HCT116 (cell line): Measurements from ENCODE around the gene NSF. TPM values are rescaled to one million over a fixed set of nuclear protein-coding genes. Genes with fewer than 3 reads are reported as not detected.
A peak's percentile ranks its signal among the peaks of the same experiment; 100 is the strongest.

Experiments
- ATAC-seq: fragments of 200-7000 bp; cut with Tn5 transposase; 2 replicates; pipeline ENCODE4 v1.9.1; 2020; ENCODE audit warnings: mild to moderate bottlenecking, moderate library complexity
- BruUV-seq: library from RNA; stranded (reverse); fragments of 400-500 nt; replicated peaks from 2 replicates; lab custom pipeline; 2021; lab: Mats Ljungman, UMichigan
- CTCF ChIA-PET: fragments of 300-600 bp; sonication (Branson Sonifier 250); formaldehyde crosslinking; loops from one replicate; lab custom pipeline; 2021; ENCODE audit warnings: antibody characterized with exemption; lab: Charles Lee
- POLR2A ChIA-PET: fragments of 300-600, 350-600 bp; sonication (Branson Sonifier 250); formaldehyde crosslinking; loops from one replicate; lab custom pipeline; 2021; ENCODE audit warnings: antibody characterized with exemption; lab: Charles Lee
- RAD21 ChIA-PET, 2 experiments: fragments of 300-600 bp; sonication (Branson Sonifier 250); formaldehyde crosslinking; loops; one replicate each; lab custom pipeline; 2023; ENCODE audit warnings: low total read pairs in 2 of 2; ENCODE audit not compliant: uncharacterized antibody in 2 of 2, unreplicated experiment in 2 of 2, low non-redundant PET in 1 of 2; lab: Charles Lee
- DNase-seq: peaks from one replicate; pipeline ENCODE4 v3.0.0-alpha.2; 2010; ENCODE audit warnings: low read depth, low spot score
- H2AFZ ChIP-seq: fragments of 200-600 bp; shearing (Covaris generic), sonication (generic); 2 replicates; pipeline ENCODE4 v1.6.1; 2017; ENCODE audit warnings: low read depth, mixed run types, mixed read lengths, antibody characterized with exemption, low read length; ENCODE audit not compliant: poor library complexity, severe bottlenecking
- H3K27ac ChIP-seq: 2 replicates; pipeline ENCODE4 v1.5.1; 2012; ENCODE audit warnings: low read depth, low read length
- H3K27me3 ChIP-seq: fragments of 200-600 bp; sonication (generic); 2 replicates; pipeline ENCODE4 v1.6.1; 2016; ENCODE audit warnings: mixed run types, low read length, mixed read lengths; ENCODE audit not compliant: insufficient read depth
- H3K36me3 ChIP-seq, 2 experiments: fragments of 200-500 bp in 1 of 2; fragments of 200-600 bp in 1 of 2; sonication (Bioruptor generic) in 1 of 2; sonication (generic) in 1 of 2; 2 replicates each; pipeline versions ENCODE4 v1.5.1 to v1.6.1; 2014 to 2016; ENCODE audit warnings: low read length in 2 of 2, inconsistent platforms in 1 of 2, mixed read lengths in 1 of 2, mixed run types in 1 of 2; ENCODE audit not compliant: insufficient read depth in 2 of 2, control insufficient read depth in 1 of 2
- H3K4me1 ChIP-seq, 2 experiments: fragments of 200-600 bp in 1 of 2; sonication (generic) in 1 of 2; 2 replicates each; pipeline versions ENCODE4 v1.5.1 to v1.6.1; 2012 to 2017; ENCODE audit warnings: low read length in 2 of 2, inconsistent platforms in 1 of 2, mild to moderate bottlenecking in 1 of 2, mixed read lengths in 1 of 2, mixed run types in 1 of 2, moderate library complexity in 1 of 2; ENCODE audit not compliant: insufficient read depth in 2 of 2, control insufficient read depth in 1 of 2
- H3K4me2 ChIP-seq: fragments of 200-600 bp; sonication (generic); 2 replicates; pipeline ENCODE4 v1.6.1; 2017; ENCODE audit warnings: mixed run types, low read length, mixed read lengths
- H3K4me3 ChIP-seq, 2 experiments: fragments of 200-600 bp in 1 of 2; sonication (generic) in 1 of 2; replicated peaks in 1 of 2; 2 replicates each; pipeline ENCODE4 v1.5.1; 2011 to 2016; ENCODE audit warnings: low read length in 2 of 2, control low read depth in 1 of 2, low read depth in 1 of 2, mild to moderate bottlenecking in 1 of 2, mixed read lengths in 1 of 2, mixed run types in 1 of 2
- H3K79me2 ChIP-seq: fragments of 200-600 bp; sonication (generic); 2 replicates; pipeline ENCODE4 v1.6.1; 2017; ENCODE audit warnings: mild to moderate bottlenecking, mixed run types, low read length, moderate library complexity, mixed read lengths; ENCODE audit not compliant: insufficient read depth
- H3K9ac ChIP-seq: fragments of 200-600 bp; sonication (generic); 2 replicates; pipeline ENCODE4 v1.6.1; 2016; ENCODE audit warnings: low read length, mixed read lengths
- H3K9me2 ChIP-seq: fragments of 200-600 bp; sonication (generic), shearing (Covaris generic); 2 replicates; pipeline ENCODE4 v1.6.1; 2017; ENCODE audit warnings: mixed run types, mild to moderate bottlenecking, moderate library complexity; ENCODE audit not compliant: insufficient read depth
- H3K9me3 ChIP-seq, 2 experiments: fragments of 200-500 bp in 1 of 2; fragments of 200-600 bp in 1 of 2; sonication (Bioruptor generic) in 1 of 2; sonication (generic) in 1 of 2; 2 replicates each; pipeline ENCODE4 v1.6.1; 2014 to 2017; ENCODE audit warnings: low read length in 2 of 2, mixed read lengths in 2 of 2, inconsistent platforms in 1 of 2, low read depth in 1 of 2, mild to moderate bottlenecking in 1 of 2, mixed run types in 1 of 2, moderate library complexity in 1 of 2; ENCODE audit not compliant: control insufficient read depth in 1 of 2, insufficient read depth in 1 of 2
- H4K20me1 ChIP-seq: fragments of 200-600 bp; sonication (generic), shearing (Covaris generic); 2 replicates; pipeline ENCODE4 v1.6.1; 2017; ENCODE audit warnings: mixed run types, mild to moderate bottlenecking, moderate library complexity; ENCODE audit not compliant: insufficient read depth
- CBX3 ChIP-seq: IDR thresholded peaks from 2 replicates; pipeline ENCODE4 v1.6.1; 2012; ENCODE audit warnings: low read depth
- CEBPB ChIP-seq: IDR thresholded peaks from 2 replicates; pipeline ENCODE4 v1.6.1; 2012; ENCODE audit warnings: low read depth
- EGR1 ChIP-seq: IDR thresholded peaks from 2 replicates; pipeline ENCODE4 v1.6.1; 2012; ENCODE audit warnings: low read depth
- ELF1 ChIP-seq: IDR thresholded peaks from 2 replicates; pipeline ENCODE4 v1.6.1; 2012; ENCODE audit warnings: low read depth, borderline replicate concordance
- EZH2phosphoT487 ChIP-seq: fragments of 200-600 bp; IDR thresholded peaks from 2 replicates; pipeline ENCODE4 v1.6.1; 2018; ENCODE audit warnings: antibody characterized with exemption, borderline replicate concordance
- FOSL1 ChIP-seq: IDR thresholded peaks from 2 replicates; pipeline ENCODE4 v1.6.1; 2012; ENCODE audit warnings: low read depth
- JUND ChIP-seq: IDR thresholded peaks from 2 replicates; pipeline ENCODE4 v1.6.1; 2012
- POLR2A ChIP-seq: IDR thresholded peaks from 2 replicates; pipeline ENCODE4 v1.7.0; 2011; ENCODE audit warnings: borderline replicate concordance; ENCODE audit not compliant: insufficient read depth, insufficient read length; ENCODE audit errors: extremely low read depth
- POLR2AphosphoS5 ChIP-seq: IDR thresholded peaks from 2 replicates; pipeline ENCODE4 v1.6.1; 2011; ENCODE audit warnings: mild to moderate bottlenecking, low read depth, low read length, moderate library complexity
- SP1 ChIP-seq: IDR thresholded peaks from 2 replicates; pipeline ENCODE4 v1.6.1; 2012; ENCODE audit warnings: low read depth
- TCF7L2 ChIP-seq: IDR thresholded peaks from 2 replicates; pipeline ENCODE4 v1.7.0; 2011; ENCODE audit warnings: borderline replicate concordance, inconsistent platforms; ENCODE audit not compliant: insufficient read depth, insufficient read length; ENCODE audit errors: extremely low read depth
- YY1 ChIP-seq: IDR thresholded peaks from 2 replicates; pipeline ENCODE4 v1.6.1; 2011; ENCODE audit warnings: low read length, low read depth, moderate library complexity, mild to moderate bottlenecking; ENCODE audit not compliant: insufficient replicate concordance; ENCODE audit errors: extremely low read depth
- ZNF274 ChIP-seq: fragments of 200-500 bp; sonication (Bioruptor generic); IDR thresholded peaks from 2 replicates; pipeline ENCODE4 v1.6.1; 2014; ENCODE audit warnings: mild to moderate bottlenecking, low read depth, low read length, inconsistent platforms
- intact Hi-C: fragments of 100-400 bp; cut with micrococcal nuclease; formaldehyde crosslinking; loops from 2 replicates; pipeline ENCODE4 v1.10.0; 2022
- total RNA-seq: library from RNA; stranded (reverse); gene quantifications from one replicate; pipeline ENCODE4 v1.2.1, GENCODE V29; 2021; ENCODE audit not compliant: unreplicated experiment
- TF ChIP-seq, protein P1 (sequence below): IDR thresholded peaks from 2 replicates; pipeline ENCODE4 v1.6.1; 2012
- TF ChIP-seq, protein P2 (sequence below): IDR thresholded peaks from 2 replicates; pipeline ENCODE4 v1.6.1; 2012; ENCODE audit warnings: low read depth
- TF ChIP-seq, protein P3 (sequence below): IDR thresholded peaks from 2 replicates; pipeline ENCODE4 v1.6.1; 2011; ENCODE audit warnings: mild to moderate bottlenecking, low read length, moderate library complexity; ENCODE audit not compliant: insufficient replicate concordance; ENCODE audit errors: extremely low read depth

NSF gene
- total RNA-seq, 1 experiment from 2014 or later, result 61.1 TPM

DNA sequence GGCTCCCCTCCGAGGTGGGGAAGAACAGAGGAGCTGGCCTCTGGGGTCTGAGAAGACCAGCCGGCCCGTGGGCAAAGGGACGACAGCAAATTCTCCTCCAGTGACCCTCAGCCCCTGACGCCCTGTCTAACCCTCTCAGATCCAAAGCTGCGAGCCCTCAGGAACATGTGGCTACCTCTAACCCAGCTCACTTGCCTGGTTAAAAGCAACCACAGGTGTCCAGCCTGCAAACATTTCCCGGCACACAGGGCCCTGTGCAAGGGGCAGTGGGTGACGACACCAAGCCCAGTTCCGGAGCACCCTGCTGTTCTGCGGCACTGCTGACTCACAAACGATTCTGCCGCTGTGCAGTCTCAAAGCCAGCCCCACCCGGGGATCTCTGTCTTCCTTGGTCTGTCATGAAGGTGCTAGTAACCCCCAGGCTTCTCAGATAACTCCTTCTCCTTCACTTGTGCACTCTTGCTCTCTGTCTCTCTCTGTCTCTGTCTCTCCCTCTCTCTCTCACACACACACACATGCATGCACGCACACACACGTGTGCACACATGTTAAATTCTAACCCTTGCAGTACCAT, 205.0 kb downstream of the NSF start:
- BruUV-seq, result no TSS peak
- peak overlapping the region; percentile 18 to 44 for H3K4me3 ChIP-seq
- H3K4me1 ChIP-seq, result peaks cover 23 to 31% of the 10 kb centered on the region in 2 experiments
- TF ChIP-seq ZNF274, result no peak
- TF ChIP-seq TCF7L2, result peak; percentile 92
- peak; percentile 63 for TF ChIP-seq POLR2AphosphoS5
- no peak for TF ChIP-seq EGR1
- no peak for TF ChIP-seq EZH2phosphoT487
- TF ChIP-seq ELF1, result no peak
- TF ChIP-seq YY1, result no peak
- TF ChIP-seq, protein P1, sequence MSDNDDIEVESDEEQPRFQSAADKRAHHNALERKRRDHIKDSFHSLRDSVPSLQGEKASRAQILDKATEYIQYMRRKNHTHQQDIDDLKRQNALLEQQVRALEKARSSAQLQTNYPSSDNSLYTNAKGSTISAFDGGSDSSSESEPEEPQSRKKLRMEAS, result peak; percentile 81
- TF ChIP-seq, protein P2, sequence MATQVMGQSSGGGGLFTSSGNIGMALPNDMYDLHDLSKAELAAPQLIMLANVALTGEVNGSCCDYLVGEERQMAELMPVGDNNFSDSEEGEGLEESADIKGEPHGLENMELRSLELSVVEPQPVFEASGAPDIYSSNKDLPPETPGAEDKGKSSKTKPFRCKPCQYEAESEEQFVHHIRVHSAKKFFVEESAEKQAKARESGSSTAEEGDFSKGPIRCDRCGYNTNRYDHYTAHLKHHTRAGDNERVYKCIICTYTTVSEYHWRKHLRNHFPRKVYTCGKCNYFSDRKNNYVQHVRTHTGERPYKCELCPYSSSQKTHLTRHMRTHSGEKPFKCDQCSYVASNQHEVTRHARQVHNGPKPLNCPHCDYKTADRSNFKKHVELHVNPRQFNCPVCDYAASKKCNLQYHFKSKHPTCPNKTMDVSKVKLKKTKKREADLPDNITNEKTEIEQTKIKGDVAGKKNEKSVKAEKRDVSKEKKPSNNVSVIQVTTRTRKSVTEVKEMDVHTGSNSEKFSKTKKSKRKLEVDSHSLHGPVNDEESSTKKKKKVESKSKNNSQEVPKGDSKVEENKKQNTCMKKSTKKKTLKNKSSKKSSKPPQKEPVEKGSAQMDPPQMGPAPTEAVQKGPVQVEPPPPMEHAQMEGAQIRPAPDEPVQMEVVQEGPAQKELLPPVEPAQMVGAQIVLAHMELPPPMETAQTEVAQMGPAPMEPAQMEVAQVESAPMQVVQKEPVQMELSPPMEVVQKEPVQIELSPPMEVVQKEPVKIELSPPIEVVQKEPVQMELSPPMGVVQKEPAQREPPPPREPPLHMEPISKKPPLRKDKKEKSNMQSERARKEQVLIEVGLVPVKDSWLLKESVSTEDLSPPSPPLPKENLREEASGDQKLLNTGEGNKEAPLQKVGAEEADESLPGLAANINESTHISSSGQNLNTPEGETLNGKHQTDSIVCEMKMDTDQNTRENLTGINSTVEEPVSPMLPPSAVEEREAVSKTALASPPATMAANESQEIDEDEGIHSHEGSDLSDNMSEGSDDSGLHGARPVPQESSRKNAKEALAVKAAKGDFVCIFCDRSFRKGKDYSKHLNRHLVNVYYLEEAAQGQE, result no peak
- TF ChIP-seq CBX3, result peak; percentile 98
- TF ChIP-seq FOSL1, result peak; percentile 91
- peak; percentile 90 for TF ChIP-seq JUND
- TF ChIP-seq, protein P3, sequence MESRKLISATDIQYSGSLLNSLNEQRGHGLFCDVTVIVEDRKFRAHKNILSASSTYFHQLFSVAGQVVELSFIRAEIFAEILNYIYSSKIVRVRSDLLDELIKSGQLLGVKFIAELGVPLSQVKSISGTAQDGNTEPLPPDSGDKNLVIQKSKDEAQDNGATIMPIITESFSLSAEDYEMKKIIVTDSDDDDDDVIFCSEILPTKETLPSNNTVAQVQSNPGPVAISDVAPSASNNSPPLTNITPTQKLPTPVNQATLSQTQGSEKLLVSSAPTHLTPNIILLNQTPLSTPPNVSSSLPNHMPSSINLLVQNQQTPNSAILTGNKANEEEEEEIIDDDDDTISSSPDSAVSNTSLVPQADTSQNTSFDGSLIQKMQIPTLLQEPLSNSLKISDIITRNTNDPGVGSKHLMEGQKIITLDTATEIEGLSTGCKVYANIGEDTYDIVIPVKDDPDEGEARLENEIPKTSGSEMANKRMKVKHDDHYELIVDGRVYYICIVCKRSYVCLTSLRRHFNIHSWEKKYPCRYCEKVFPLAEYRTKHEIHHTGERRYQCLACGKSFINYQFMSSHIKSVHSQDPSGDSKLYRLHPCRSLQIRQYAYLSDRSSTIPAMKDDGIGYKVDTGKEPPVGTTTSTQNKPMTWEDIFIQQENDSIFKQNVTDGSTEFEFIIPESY, result peak; percentile 51
- peak; percentile 11 for TF ChIP-seq POLR2A
- peak; percentile 91 for TF ChIP-seq SP1
- peak; percentile 88 for TF ChIP-seq CEBPB
- CTCF ChIA-PET, result interaction anchor here (1.2 kb wide), 1 partner anchor 40 kb away, joined by 5 read pairs; no protein-coding TSS in a partner anchor
- POLR2A ChIA-PET, result interaction anchor here (0.5 to 1.1 kb wide), 2 partner anchors 9 to 11 kb away, joined by 3 to 4 read pairs; no protein-coding TSS in a partner anchor
- H3K9ac ChIP-seq, result peak overlapping the region; percentile 40
- H3K9me2 ChIP-seq, result no peaks in the 10 kb centered on the region
- H3K79me2 ChIP-seq, result no peaks in the 10 kb centered on the region
- H3K4me2 ChIP-seq, result peak overlapping the region; percentile 68
- intact Hi-C loops, result no loop called here
- no peaks in the 10 kb centered on the region for H3K27me3 ChIP-seq
- no peaks in the 10 kb centered on the region for H3K9me3 ChIP-seq
- H4K20me1 ChIP-seq, result no peaks in the 10 kb centered on the region
- DNase-seq, result peak; percentile 84
- peak overlapping the region; percentile 67 for H2AFZ ChIP-seq
- no peaks in the 10 kb centered on the region for H3K36me3 ChIP-seq
- RAD21 ChIA-PET, result no interaction called here
- peak overlapping the region; percentile 71 for H3K27ac ChIP-seq
- ATAC-seq, result peak; percentile 95
